Measurements from ENCODE around the gene SEM1.
"Not testable (repeated sequence)": the region's sequence is repeated elsewhere in the genome, so short reads cannot be mapped to it uniquely, and the experiment has no call there.

SEM1 gene

DNA sequence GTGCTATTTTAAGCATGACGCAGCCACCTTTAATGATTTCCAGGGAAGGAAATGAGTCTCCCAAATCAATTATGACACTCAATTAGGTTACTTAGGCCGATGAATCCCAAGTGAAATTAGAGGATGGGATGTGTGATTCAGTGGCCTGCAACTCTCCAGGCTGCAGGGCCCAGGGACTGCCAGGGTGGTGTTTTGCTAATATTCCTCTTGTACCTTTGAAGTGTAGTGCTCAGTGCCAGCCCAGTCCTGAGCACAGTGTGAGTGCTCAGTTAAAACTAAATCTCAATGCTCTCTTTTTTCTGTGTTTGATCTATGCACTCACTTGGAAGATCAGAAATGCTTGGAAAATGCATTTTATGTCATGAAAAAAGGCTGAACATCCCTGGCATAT lies 51.6 kb downstream of the SEM1 start:
- no peak for DNase-seq

GRCh38 chr7:96657347-96658021 lies 52.2 kb downstream of the SEM1 start:
- DNase-seq = no peak

DNA sequence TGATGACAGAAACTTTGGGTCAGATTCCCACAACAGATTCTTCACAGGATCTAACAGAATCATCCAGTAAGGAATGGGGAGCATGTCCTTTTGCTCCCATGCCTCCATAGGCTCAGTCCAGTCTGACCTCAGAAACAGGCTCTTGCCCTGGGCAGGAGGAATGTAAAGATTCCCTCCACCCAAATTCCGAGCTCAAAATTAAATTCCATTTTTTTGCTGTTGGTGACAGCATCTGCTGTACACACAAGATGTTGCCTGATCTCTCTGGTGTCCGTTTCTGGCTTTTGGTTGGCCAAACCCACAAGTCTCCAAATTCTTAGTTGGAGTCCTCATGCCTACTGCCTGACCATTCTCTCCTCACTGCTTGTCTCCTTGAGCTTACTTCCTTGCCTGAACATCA lies 53.7 kb downstream of the SEM1 start:
- no peak for DNase-seq

GRCh38 chr7:96654630-96655188 lies 54.9 kb downstream of the SEM1 start:
- DNase-seq = no peak

- DNase-seq = no peak
Observed at GRCh38 chr7:96649981-96650380, 59.7 kb downstream of the SEM1 start.

DNA sequence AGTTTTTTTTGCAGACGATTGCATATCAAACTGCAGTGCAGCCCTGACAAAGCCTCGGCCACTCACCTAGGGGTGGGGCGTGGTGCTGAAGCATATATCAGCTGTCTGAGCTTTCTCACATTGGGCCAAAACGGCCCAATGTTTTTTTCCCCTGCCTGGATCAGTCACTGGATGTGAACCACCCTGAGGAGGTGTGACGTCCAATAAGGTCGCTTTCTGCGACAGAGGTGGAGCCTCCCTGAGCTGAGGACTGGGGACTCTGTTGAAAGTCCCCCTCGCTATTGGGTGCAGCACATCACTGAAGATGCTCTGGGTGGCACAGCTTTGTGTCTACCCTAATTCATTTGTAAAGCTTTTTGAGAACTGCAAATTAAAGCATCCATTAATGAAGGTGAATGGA lies 60.9 kb downstream of the SEM1 start:
- no peak for DNase-seq

- no peak for DNase-seq
Observed at GRCh38 chr7:96647733-96648132, 61.9 kb downstream of the SEM1 start.

GRCh38 chr7:96645084-96645483 lies 64.6 kb downstream of the SEM1 start:
- DNase-seq = no peak

DNA sequence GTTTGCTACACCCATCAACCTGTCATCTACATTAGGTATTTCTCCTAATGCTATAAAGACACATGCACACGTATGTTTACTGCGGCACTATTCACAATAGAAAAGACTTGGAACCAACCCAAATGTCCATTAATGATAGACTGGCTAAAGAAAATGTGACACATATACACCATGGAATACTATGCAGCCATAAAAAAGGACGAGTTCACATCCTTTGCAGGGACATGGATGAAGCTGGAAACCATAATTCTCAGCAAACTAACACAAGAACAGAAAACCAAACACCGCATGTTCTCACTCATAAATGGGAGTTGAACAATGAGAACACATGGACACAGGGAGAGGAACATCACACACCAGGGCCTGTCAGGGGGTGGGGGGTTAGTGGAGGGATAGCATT lies 66.2 kb downstream of the SEM1 start:
- DNase-seq = not testable (repeated sequence)

GRCh38 chr7:96640054-96640453 lies 69.6 kb downstream of the SEM1 start:
- no peak for DNase-seq
